EL (cell line): Measurements from ENCODE around the gene MAPK8IP3.
"Not testable (repeated sequence)": the region's sequence is repeated elsewhere in the genome, so short reads cannot be mapped to it uniquely, and the experiment has no call there.

ENCODE experiments used
- DNase-seq: peaks from one replicate; pipeline ENCODE4 v3.0.0-alpha.2; 2016

The MAPK8IP3 gene

DNA sequence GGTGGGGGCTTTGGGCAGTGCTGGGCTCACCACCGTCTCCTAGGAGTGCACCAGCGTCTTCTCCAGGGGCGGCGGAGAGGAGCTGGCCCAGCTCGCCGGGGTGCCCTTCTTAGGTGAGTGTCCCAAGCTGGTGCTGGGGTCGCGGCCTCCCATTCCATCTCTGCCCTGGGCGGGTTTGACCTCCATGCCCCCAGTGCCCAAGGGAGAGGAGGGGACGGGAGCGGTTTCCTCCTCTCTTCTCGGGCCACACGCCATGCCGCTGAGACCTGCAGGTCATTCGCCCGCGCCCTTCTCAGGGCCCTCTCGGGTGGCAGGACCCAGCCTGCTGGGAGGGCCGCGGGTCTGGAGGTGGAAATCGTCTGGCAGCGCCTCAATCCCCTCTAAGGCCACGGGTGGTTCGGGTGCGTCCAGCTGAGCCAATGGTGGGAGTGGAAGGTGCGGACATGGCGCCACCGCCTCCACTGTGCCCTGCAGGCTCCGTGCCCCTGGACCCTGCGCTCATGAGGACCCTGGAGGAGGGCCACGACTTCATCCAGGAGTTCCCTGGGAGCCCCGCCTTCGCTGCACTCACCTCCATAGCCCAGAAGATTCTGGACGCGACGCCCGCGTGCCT lies 82.2 kb downstream of the MAPK8IP3 start:
- no peak for DNase-seq

DNA sequence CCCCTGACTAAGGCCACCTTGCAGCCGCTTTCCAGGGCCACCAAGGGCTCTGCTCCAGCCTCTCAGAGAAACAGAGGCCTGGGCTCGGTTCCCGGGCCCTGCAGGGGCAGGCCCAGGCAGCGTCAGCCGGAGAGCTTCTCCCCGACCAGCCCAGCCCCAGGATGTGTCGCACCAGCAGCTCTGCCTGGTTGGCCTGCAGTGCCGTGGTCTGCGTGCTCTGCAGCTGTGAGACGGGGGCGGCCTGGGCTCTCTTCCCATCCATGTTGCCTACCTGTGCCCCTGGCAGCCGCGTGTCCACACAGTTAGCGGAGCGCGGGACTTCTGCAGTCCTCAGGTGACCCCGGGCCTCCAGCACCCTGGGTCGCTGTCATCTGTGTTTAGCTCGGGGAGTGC lies 82.7 kb downstream of the MAPK8IP3 start:
- DNase-seq: no peak

DNA sequence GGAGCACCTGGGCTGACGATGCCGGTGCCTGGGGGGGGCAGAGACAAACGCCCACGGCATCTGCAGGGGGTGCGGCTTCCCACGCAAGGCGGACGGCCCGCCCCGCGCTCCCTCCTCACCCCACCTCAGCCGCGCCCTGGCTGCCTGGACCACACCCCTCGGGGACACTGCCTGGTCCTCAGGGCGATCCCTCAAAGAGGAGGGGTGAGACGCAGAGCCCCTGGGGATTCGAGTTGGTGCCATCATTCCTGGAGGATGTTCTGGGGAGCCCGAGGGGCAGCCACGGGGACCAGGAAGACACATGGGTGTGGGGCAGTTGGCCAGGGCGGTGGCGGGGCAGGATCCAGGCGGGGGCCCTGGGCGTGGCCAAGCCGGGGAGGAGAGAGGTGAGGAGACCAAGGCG lies 83.6 kb downstream of the MAPK8IP3 start:
- no peak for DNase-seq

- no peak for DNase-seq
These were observed 84.2 kb downstream of the MAPK8IP3 start for GRCh38 chr16:1790261-1790610.

DNA sequence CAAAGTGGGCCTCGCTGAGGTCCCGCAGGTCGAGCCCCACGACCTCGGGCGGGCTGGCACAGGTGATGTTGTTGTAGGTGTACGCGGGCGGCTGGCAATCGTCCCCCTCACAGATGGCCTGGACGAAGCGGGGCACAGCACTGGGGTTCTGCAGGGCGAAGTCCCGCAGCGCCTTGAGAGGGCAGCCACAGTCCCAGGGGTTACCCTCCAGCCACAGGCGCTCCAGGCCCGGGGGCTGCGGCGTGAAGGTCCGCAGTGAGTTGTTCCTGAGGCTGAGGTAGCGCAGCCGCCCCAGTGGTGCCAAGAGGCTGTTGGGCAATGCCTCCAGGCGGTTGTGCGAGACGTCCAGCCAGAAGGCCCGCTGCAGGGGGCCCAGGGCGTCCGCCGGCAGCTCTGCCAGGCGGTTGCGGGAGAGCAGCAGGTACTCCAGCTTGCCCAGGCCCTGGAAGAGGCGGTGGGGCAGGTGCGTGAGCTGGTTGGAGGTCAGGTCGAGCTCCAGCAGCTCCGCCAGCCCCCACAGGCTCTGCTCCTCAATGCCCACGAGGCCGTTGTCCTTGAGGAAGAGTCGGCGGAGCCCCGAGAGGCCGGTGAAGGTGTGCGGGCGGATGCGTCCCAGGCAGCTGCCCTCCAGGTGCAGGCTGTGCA lies 84.7 kb downstream of the MAPK8IP3 start:
- no peak for DNase-seq

- DNase-seq: no peak
These were observed 85.4 kb downstream of the MAPK8IP3 start for GRCh38 chr16:1791256-1791942.

DNA sequence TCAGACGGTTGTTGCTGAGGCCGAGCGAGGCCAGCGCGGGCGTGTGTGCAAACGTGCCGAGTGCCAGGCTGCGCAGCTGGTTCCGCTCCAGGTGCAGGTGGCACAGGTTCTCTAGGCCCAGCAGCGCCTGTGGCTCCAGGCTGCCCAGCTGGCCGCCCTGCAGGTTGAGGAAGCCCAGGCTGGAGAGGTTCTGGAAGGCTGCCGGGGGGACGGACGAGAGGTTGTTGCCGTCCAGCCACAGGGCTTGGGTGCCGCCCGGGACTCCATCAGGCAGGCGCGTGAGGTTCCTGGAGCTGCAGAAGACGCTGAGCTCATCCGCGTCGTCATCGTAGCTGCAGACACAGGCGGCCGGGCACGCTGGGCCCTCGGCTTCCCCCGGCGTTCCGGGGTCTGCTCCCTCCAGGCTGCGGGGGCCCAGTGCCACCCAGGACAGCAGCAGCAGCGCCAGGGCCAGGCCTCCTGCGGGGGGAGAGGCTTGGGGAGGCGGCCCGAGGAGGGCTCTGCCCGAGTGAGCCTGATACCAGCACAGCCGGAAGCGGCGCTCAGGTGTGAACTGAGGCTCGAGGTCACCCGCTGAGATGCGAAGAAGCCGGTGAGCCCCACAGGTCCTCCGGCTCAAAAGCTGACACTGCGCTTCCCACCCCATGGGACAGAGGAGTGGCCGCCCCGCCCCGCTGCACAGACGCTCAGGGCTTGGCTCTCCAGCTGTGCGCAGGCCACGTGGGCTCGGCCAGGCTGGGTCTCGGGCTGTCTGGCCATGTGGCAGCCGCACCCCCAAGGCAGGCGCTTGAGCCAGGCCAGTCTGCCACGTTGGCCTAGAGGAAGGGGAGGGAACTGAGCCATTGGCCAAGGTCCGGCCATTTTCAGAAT lies 86.2 kb downstream of the MAPK8IP3 start:
- DNase-seq: no peak

- no peak for DNase-seq
These were observed 87.0 kb downstream of the MAPK8IP3 start for GRCh38 chr16:1792836-1793577.

DNA sequence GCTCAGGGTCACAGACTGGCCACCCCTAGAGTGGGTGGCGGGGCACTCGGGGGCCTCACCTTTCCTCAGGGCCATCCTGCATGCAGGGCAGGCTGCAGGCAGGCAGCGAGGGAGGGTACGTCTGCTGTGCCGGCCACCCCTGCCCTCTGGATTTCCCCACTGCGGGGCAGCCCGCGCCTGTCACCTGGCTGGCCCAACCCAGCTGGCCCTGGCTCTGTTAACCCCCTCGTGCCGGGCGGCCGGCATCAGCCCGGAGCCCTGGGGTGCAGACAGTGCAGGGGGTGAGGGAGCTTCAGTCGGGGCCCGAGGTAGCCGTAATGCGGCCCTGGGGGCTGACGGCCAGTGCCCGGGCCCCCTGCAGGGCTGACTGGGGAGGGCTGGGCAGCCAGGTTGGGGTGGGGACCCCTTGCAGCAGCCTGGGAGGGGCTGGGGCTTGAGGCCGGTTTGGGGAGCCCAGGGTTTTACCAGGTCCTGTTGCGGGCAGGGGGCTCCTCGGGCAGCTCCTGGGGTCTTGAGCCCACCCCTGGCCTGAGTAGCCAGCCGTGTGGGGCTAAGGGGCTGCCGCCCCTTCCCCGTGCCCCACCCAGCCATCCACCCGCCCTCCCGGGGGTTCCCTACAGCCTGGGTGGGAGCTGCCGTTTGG lies 87.7 kb downstream of the MAPK8IP3 start, which contains the start of gene IGFALS:
TSS of gene IGFALS (minus strand) at position 128 of the 643 bp plus-strand sequence. CDS start at position 75, 53 bp downstream.
- no peak for DNase-seq

DNA sequence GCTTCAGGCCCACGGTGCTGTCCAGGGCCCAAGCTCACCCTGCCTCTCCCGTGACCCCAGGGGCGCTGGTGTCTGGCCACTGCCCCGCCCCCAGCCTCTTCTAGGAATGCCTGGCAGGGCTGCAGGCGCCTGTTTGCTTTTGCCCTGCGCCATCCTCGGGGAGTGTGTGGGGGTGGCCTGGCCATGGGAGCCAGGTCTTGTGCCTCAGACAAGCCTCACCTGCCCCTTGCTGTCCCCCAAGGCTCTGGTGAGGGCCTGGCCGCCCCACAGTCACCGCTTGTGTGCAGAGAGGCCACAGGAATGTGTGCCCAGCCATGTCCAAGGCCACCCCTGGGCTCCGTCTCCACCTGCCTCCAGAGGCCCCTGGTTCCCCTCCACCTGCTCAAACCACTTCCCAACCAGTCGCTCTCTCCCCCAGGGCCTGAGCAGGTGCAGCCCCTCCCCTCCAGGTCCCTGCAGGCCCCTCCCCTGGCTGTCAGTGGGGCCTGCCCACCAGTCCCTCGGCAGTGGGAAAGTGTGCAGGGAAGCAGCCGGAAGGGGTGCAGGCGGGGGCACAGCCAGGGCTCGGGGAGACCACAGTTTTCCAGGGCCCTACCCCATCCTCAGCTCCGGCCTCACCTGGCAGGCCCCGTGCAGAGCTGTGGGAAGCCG lies 88.4 kb downstream of the MAPK8IP3 start:
- DNase-seq: no peak

DNA sequence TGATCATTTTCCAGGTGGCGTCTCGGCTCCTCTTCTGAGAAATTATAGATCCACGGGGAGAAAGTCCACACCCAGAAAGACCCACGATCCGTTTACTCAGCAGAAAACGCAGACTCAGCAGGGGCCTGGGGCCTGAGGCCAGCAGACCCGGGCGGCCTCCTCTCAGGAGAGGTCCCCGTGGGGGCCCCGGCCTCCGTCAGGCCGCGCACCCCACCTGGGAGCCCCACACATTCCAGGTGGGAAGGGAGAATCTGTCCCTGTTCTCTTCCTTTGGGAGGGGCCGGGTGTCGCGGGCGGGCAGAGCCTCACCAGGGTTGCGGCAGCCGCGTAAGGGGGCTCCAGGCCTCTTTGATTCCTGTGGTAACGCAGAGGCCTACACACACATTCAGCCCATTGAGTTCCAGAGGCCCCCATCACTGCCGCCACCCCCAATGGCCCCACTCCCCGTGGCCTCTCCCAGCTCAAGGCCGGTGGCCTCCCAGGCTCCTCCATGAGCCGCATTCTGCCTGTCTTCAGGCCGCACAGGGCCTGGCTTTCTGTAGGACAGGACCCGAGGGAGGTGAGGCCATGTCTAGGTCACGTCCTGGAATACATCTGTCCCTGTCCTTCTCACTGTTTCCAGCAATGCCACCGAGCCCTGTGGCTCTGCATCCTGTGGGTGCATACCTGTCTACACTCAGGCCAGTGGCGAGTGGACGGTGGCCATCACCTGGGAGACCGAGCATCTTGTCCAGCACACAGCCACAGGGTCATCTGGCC lies 89.1 kb downstream of the MAPK8IP3 start:
- no peak for DNase-seq

GRCh38 chr16:1799263-1799662 lies 93.3 kb downstream of the MAPK8IP3 start:
- DNase-seq: not testable (repeated sequence)

DNA sequence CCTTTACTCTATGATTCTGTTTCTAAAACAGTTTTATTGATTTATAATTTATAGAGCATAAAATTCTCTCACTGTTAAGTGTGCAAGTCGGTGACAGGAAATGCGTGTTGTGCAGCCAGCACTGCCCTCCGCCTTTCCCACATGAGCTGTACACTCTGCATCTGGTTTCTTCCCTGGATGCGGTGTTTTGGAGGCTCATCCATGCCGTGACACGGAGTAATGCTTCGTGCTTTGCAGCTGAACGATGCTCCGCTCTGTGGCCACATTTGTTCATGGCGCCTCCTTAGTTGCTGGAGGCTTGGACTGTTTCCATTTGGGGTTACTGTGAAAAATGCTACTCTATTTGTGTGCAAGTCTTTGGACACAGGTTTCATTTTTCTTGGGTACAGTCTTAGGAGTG lies 94.7 kb downstream of the MAPK8IP3 start:
- DNase-seq: peak; percentile 8

DNA sequence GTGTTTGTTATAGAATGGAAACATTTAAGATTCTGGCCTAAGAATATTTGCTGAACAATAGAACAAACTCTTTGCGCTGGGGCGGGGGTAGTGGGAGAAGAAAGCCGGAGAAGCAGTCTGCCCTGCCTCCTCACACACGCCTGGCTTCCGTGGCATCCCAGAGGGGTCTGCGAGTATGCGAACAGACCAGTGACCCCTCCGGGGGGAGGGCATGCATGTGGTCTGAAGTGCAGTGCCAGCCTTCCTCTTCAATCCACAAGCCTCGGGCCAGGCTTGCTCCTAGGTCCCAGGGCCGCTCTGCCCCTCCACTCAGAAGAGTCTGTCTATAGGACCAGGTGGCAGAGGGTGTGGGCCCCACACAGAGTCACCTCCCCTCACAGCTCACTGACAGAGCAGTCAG lies 101.6 kb downstream of the MAPK8IP3 start:
- DNase-seq: no peak

GRCh38 chr16:1808691-1809090 lies 102.7 kb downstream of the MAPK8IP3 start:
- DNase-seq: no peak

- DNase-seq: no peak
These were observed 103.3 kb downstream of the MAPK8IP3 start for GRCh38 chr16:1809281-1809801.

DNA sequence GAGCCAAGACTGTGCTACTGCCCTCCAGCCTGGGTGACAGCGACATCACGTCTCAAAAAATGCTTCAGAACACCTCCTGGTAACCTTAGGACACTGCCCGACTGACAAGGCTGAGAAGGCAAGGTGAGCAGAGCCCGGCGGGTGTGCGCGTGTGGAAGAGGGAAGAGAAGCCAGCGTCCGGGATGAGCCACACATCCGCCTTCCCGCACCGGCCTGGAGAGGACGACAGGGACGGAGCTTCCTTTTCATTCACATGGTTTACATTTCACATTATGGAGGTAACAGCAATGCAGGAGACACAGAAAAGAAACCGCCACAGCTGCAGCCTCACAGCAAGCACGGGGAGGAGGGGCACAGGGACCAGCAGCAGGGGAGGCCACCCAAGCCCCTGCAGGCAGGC lies 104.1 kb downstream of the MAPK8IP3 start:
- no peak for DNase-seq

- no peak for DNase-seq
These were observed 104.5 kb downstream of the MAPK8IP3 start for GRCh38 chr16:1810536-1810935.

DNA sequence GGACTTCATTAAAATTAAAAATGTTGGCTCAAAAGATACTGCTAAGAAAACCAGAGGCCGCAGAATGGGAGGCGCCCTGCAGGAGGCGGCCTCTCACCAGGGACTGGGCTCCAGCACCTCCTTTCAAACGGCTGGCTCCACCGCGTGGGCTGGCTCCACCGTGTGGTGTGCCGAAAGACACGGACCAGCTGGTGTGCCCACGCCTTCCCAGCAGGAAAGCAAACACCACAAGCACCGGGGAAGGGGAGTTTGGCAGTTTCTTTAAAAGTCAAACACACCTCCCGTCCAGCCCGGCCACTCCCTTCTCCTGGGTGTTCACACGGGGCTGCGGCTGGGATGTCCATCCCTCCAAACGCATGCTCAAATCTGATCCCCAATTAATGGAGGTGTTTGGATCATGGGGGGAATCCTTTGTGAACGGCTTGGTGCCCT lies 106.8 kb downstream of the MAPK8IP3 start:
- peak; percentile 38 for DNase-seq

DNA sequence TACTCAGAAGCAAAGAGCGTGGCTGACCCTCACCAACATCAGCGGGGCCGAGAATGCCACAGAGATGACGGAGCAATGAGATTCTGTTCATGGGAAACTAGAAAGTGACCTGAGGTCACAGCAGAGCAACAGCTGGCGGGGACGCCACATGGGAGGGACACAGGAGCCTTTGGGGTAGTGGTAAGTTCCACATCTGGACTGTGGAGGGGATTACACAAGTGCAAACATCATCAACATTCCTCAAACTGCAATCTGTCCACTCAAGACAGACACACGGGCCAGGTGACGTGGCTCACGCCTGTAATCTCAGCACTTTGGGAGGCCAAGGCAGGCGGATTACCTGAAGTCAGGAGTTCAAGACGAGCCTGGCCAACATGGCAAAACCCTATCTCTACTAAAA lies 109.5 kb downstream of the MAPK8IP3 start:
- no peak for DNase-seq
